ENCODE data around the gene FUT8.

FUT8 gene

GRCh38 chr14:65500075-65500474 is 87.5 kb downstream of the FUT8 start:
- no peak overlapping the region for H3K4me3 ChIP-seq (ENCODE audit: low read length)

GRCh38 chr14:65501328-65501727 is 88.8 kb downstream of the FUT8 start:
- Histone ChIP-seq H3K27ac (ENCODE audit: low read length) (no peak overlapping the region), H3K9me3 (ENCODE audit: insufficient read depth, low read depth, low read length) (no peaks in the 10 kb centered on the region; the same call in 1 of the 2 replicates)

More at GRCh38 chr14:65500075-65500474, 87.5 kb downstream of the FUT8 start:
- H3K9ac ChIP-seq (ENCODE audit: low read depth, low read length): no peak overlapping the region
- H3K9me3 ChIP-seq (ENCODE audit: insufficient read depth, low read depth, low read length): peaks cover 3% of the 10 kb centered on the region
- H3K36me3 ChIP-seq (ENCODE audit: insufficient read depth, low read depth, low read length): no peaks in the 10 kb centered on the region
- no peaks in the 10 kb centered on the region for H3K4me1 ChIP-seq (ENCODE audit: insufficient read depth, low read length)
- H3K27me3 ChIP-seq (ENCODE audit: insufficient read depth, low read length): peaks cover 27% of the 10 kb centered on the region
- H3K27ac ChIP-seq (ENCODE audit: low read length): no peak overlapping the region

GRCh38 chr14:65502676-65503124 is 90.2 kb downstream of the FUT8 start:
- Histone ChIP-seq H3K9ac (ENCODE audit: low read depth, low read length) (no peak overlapping the region), H3K4me3 (ENCODE audit: low read length) (no peak overlapping the region), H3K27me3 (ENCODE audit: insufficient read depth, low read length) (peaks cover 53% of the 10 kb centered on the region), H3K4me1 (ENCODE audit: insufficient read depth, low read length) (no peaks in the 10 kb centered on the region), H3K9me3 (ENCODE audit: insufficient read depth, low read depth, low read length) (no peaks in the 10 kb centered on the region), H3K27ac (ENCODE audit: low read length) (no peak overlapping the region), H3K36me3 (ENCODE audit: insufficient read depth, low read depth, low read length) (no peaks in the 10 kb centered on the region)

More at GRCh38 chr14:65501328-65501727, 88.8 kb downstream of the FUT8 start:
- peaks cover 39% of the 10 kb centered on the region for H3K27me3 ChIP-seq (ENCODE audit: insufficient read depth, low read length)
- H3K36me3 ChIP-seq (ENCODE audit: insufficient read depth, low read depth, low read length): no peaks in the 10 kb centered on the region
- H3K4me3 ChIP-seq (ENCODE audit: low read length): no peak overlapping the region
- H3K4me1 ChIP-seq (ENCODE audit: insufficient read depth, low read length): no peaks in the 10 kb centered on the region
- no peak overlapping the region for H3K9ac ChIP-seq (ENCODE audit: low read depth, low read length)

- peaks cover 64% of the 10 kb centered on the region for H3K27me3 ChIP-seq (ENCODE audit: insufficient read depth, low read length)
- H3K4me3 ChIP-seq (ENCODE audit: low read length): no peak overlapping the region
- H3K4me1 ChIP-seq (ENCODE audit: insufficient read depth, low read length): no peaks in the 10 kb centered on the region
These were observed 91.2 kb downstream of the FUT8 start for GRCh38 chr14:65503771-65504170.

GRCh38 chr14:65506801-65507200 is 94.3 kb downstream of the FUT8 start:
- H3K4me1 ChIP-seq (ENCODE audit: insufficient read depth, low read length): no peaks in the 10 kb centered on the region
- H3K36me3 ChIP-seq (ENCODE audit: insufficient read depth, low read depth, low read length): no peaks in the 10 kb centered on the region
- H3K4me3 ChIP-seq (ENCODE audit: low read length): no peak overlapping the region
- no peak overlapping the region for H3K9ac ChIP-seq (ENCODE audit: low read depth, low read length)
- H3K9me3 ChIP-seq (ENCODE audit: insufficient read depth, low read depth, low read length): no peaks in the 10 kb centered on the region
- peaks cover 89% of the 10 kb centered on the region for H3K27me3 ChIP-seq (ENCODE audit: insufficient read depth, low read length)
- H3K27ac ChIP-seq (ENCODE audit: low read length): no peak overlapping the region

More at GRCh38 chr14:65503771-65504170, 91.2 kb downstream of the FUT8 start:
- H3K9ac ChIP-seq (ENCODE audit: low read depth, low read length): no peak overlapping the region
- H3K27ac ChIP-seq (ENCODE audit: low read length): no peak overlapping the region
- H3K36me3 ChIP-seq (ENCODE audit: insufficient read depth, low read depth, low read length): no peaks in the 10 kb centered on the region
- no peaks in the 10 kb centered on the region for H3K9me3 ChIP-seq (ENCODE audit: insufficient read depth, low read depth, low read length)

GRCh38 chr14:65509842-65510241 is 97.3 kb downstream of the FUT8 start:
- Histone ChIP-seq H3K4me3 (ENCODE audit: low read length) (no peak overlapping the region), H3K27me3 (ENCODE audit: insufficient read depth, low read length) (peaks cover 64% of the 10 kb centered on the region), H3K27ac (ENCODE audit: low read length) (no peak overlapping the region), H3K36me3 (ENCODE audit: insufficient read depth, low read depth, low read length) (no peaks in the 10 kb centered on the region), H3K9me3 (ENCODE audit: insufficient read depth, low read depth, low read length) (no peaks in the 10 kb centered on the region), H3K9ac (ENCODE audit: low read depth, low read length) (no peak overlapping the region), H3K4me1 (ENCODE audit: insufficient read depth, low read length) (no peaks in the 10 kb centered on the region)

- no peak overlapping the region for H3K9ac ChIP-seq (ENCODE audit: low read depth, low read length)
- H3K9me3 ChIP-seq (ENCODE audit: insufficient read depth, low read depth, low read length): no peaks in the 10 kb centered on the region
These were observed 101.1 kb downstream of the FUT8 start for GRCh38 chr14:65513671-65514070.

GRCh38 chr14:65517635-65518542 is 105.4 kb downstream of the FUT8 start:
- Histone ChIP-seq H3K4me1 (ENCODE audit: insufficient read depth, low read length) (no peaks in the 10 kb centered on the region), H3K4me3 (ENCODE audit: low read length) (no peak overlapping the region), H3K9ac (ENCODE audit: low read depth, low read length) (no peak overlapping the region), H3K27me3 (ENCODE audit: insufficient read depth, low read length) (no peaks in the 10 kb centered on the region), H3K9me3 (ENCODE audit: insufficient read depth, low read depth, low read length) (no peaks in the 10 kb centered on the region), H3K27ac (ENCODE audit: low read length) (no peak overlapping the region), H3K36me3 (ENCODE audit: insufficient read depth, low read depth, low read length) (no peaks in the 10 kb centered on the region; the same call in 1 of the 2 replicates)

More at GRCh38 chr14:65513671-65514070, 101.1 kb downstream of the FUT8 start:
- Histone ChIP-seq H3K4me1 (ENCODE audit: insufficient read depth, low read length) (no peaks in the 10 kb centered on the region), H3K27ac (ENCODE audit: low read length) (no peak overlapping the region), H3K27me3 (ENCODE audit: insufficient read depth, low read length) (peaks cover 26% of the 10 kb centered on the region), H3K36me3 (ENCODE audit: insufficient read depth, low read depth, low read length) (no peaks in the 10 kb centered on the region), H3K4me3 (ENCODE audit: low read length) (no peak overlapping the region)

GRCh38 chr14:65528069-65528468 is 115.5 kb downstream of the FUT8 start:
- Histone ChIP-seq H3K36me3 (ENCODE audit: insufficient read depth, low read depth, low read length) (no peaks in the 10 kb centered on the region), H3K4me1 (ENCODE audit: insufficient read depth, low read length) (no peaks in the 10 kb centered on the region), H3K9me3 (ENCODE audit: insufficient read depth, low read depth, low read length) (peaks cover 21% of the 10 kb centered on the region; the same call in 1 of the 2 replicates), H3K4me3 (ENCODE audit: low read length) (no peak overlapping the region), H3K27ac (ENCODE audit: low read length) (no peak overlapping the region), H3K27me3 (ENCODE audit: insufficient read depth, low read length) (no peaks in the 10 kb centered on the region), H3K9ac (ENCODE audit: low read depth, low read length) (no peak overlapping the region)

- Histone ChIP-seq H3K9me3 (ENCODE audit: insufficient read depth, low read depth, low read length) (peaks cover 21% of the 10 kb centered on the region; the same call in 1 of the 2 replicates), H3K27ac (ENCODE audit: low read length) (no peak overlapping the region), H3K4me3 (ENCODE audit: low read length) (no peak overlapping the region), H3K9ac (ENCODE audit: low read depth, low read length) (no peak overlapping the region), H3K27me3 (ENCODE audit: insufficient read depth, low read length) (no peaks in the 10 kb centered on the region), H3K36me3 (ENCODE audit: insufficient read depth, low read depth, low read length) (no peaks in the 10 kb centered on the region), H3K4me1 (ENCODE audit: insufficient read depth, low read length) (no peaks in the 10 kb centered on the region)
These were observed 118.6 kb downstream of the FUT8 start for GRCh38 chr14:65531148-65531547.

GRCh38 chr14:65533736-65534404 is 121.3 kb downstream of the FUT8 start:
- H3K4me3 ChIP-seq (ENCODE audit: low read length): no peak overlapping the region
- H3K9ac ChIP-seq (ENCODE audit: low read depth, low read length): no peak overlapping the region
- H3K27ac ChIP-seq (ENCODE audit: low read length): no peak overlapping the region
- H3K9me3 ChIP-seq (ENCODE audit: insufficient read depth, low read depth, low read length): peaks cover 6% of the 10 kb centered on the region; the same call in 1 of the 2 replicates
- H3K4me1 ChIP-seq (ENCODE audit: insufficient read depth, low read length): no peaks in the 10 kb centered on the region
- H3K36me3 ChIP-seq (ENCODE audit: insufficient read depth, low read depth, low read length): no peaks in the 10 kb centered on the region
- no peaks in the 10 kb centered on the region for H3K27me3 ChIP-seq (ENCODE audit: insufficient read depth, low read length)
